GM12875 (cell line): Measurements from ENCODE around the gene NCAPD2.

Experiments
- H3K4me3 ChIP-seq: one replicate; pipeline ENCODE4 v1.5.1; 2011; ENCODE audit warnings: low read depth, low read length, control low read depth
- TF ChIP-seq, protein P1 (sequence below): IDR thresholded peaks from 2 replicates; pipeline ENCODE4 v1.5.1; 2011; ENCODE audit warnings: low read depth, mild to moderate bottlenecking, control low read depth, inconsistent platforms, low read length, moderate library complexity, borderline replicate concordance; ENCODE audit not compliant: insufficient read depth

The NCAPD2 gene

GRCh38 chr12:6493497-6494257 is at the start of gene NCAPD2:
Gene NCAPD2, plus strand, starts transcription at chr12:6494102. Its CDS starts 997 bp downstream, at chr12:6495099.
- TF ChIP-seq, protein P1, sequence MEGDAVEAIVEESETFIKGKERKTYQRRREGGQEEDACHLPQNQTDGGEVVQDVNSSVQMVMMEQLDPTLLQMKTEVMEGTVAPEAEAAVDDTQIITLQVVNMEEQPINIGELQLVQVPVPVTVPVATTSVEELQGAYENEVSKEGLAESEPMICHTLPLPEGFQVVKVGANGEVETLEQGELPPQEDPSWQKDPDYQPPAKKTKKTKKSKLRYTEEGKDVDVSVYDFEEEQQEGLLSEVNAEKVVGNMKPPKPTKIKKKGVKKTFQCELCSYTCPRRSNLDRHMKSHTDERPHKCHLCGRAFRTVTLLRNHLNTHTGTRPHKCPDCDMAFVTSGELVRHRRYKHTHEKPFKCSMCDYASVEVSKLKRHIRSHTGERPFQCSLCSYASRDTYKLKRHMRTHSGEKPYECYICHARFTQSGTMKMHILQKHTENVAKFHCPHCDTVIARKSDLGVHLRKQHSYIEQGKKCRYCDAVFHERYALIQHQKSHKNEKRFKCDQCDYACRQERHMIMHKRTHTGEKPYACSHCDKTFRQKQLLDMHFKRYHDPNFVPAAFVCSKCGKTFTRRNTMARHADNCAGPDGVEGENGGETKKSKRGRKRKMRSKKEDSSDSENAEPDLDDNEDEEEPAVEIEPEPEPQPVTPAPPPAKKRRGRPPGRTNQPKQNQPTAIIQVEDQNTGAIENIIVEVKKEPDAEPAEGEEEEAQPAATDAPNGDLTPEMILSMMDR, result peak; percentile 24; the same call in 1 of the 2 replicates
- H3K4me3 ChIP-seq, result peak within 1 kb of the TSS; percentile 88

GRCh38 chr12:6444704-6445688 is 48.9 kb upstream of the NCAPD2 start, which contains the start of gene CD27:
Gene CD27, plus strand, starts transcription at chr12:6444955. Its CDS starts 141 bp downstream, at chr12:6445096.
- TF ChIP-seq, protein P1, result no peak
- peak within 1 kb of the TSS; percentile 88 for H3K4me3 ChIP-seq

DNA sequence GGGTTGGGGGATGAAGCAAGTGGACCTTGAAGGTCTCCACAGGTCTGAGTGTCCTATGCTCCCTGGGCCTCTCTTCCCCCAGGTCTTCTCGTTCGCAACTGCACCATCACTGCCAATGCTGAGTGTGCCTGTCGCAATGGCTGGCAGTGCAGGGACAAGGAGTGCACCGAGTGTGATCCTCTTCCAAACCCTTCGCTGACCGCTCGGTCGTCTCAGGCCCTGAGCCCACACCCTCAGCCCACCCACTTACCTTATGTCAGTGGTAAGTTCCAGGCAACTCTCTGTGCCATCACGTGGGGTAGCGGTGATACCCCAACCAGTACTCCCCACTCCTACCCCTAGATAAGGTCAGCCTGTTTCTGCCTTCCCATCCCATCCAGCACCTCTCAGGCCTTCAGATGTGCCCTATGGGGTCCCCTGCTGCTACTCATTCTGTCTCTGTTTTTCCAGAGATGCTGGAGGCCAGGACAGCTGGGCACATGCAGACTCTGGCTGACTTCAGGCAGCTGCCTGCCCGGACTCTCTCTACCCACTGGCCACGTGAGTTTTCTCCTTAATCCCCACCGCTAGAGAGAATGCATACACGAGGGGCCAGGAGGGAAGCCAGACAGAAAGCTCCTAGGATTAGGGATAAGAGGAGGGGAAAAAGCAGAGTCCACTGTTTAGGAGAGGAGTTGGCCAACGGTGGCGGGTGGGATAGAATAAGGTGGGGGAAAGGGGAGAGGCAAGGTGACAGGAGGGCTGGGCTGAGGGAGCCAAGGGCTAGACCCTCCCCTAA is 43.6 kb upstream of the NCAPD2 start:
- H3K4me3 ChIP-seq, result peak overlapping the region; percentile 83
- TF ChIP-seq, protein P1, result no peak

DNA sequence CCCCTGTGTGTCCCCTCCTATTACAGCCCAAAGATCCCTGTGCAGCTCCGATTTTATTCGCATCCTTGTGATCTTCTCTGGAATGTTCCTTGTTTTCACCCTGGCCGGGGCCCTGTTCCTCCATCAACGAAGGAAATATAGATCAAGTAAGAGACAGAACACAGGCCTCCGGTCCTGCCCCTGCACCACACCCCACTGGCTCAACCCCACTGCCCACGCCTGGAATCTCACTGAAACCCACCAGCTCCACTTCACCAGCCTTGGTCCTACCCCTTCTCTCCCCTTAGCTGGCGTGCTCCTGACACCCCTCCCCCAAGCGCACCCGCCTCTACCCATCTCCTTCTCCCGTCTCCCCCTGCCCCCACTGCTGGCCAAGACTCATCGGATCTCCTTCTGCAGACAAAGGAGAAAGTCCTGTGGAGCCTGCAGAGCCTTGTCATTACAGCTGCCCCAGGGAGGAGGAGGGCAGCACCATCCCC is 43.0 kb upstream of the NCAPD2 start:
- H3K4me3 ChIP-seq, result peak overlapping the region; percentile 83
- TF ChIP-seq, protein P1, result no peak

- peak within 1 kb of the TSS; percentile 83 for H3K4me3 ChIP-seq
- TF ChIP-seq, protein P1, result no peak
These were observed 42.3 kb upstream of the NCAPD2 start, which contains the start of gene TAPBPL for GRCh38 chr12:6451348-6452244. Gene TAPBPL, plus strand, starts transcription at chr12:6452042. Its CDS starts 207 bp downstream, at chr12:6452249.
